IMR-90 (cell line): ENCODE data around the gene OPRM1. TPM values are rescaled to one million over a fixed set of nuclear protein-coding genes. Genes with fewer than 3 reads are reported as not detected.

ENCODE experiments used
- ATAC-seq: fragments of 200-7000 bp; cut with Tn5 transposase; 2 replicates; pipeline ENCODE4 v1.9.1; 2020; ENCODE audit warnings: low read depth, mild to moderate bottlenecking, moderate library complexity
- BruUV-seq: library from RNA; stranded (reverse); fragments of 400-500 nt; replicated peaks from 2 replicates; lab custom pipeline; 2021; lab: Mats Ljungman, UMichigan
- CTCF ChIA-PET: fragments of 300-600 bp; formaldehyde crosslinking; extraction: SDS; loops from one replicate; lab custom pipeline; 2021; ENCODE audit warnings: antibody characterized with exemption; lab: Yijun Ruan, JAX
- POLR2A ChIA-PET: fragments of 300-600 bp; sonication (Branson Sonifier 250); formaldehyde crosslinking; loops from one replicate; lab custom pipeline; 2022; ENCODE audit warnings: antibody characterized with exemption; ENCODE audit not compliant: unreplicated experiment; lab: Charles Lee
- DNase-seq: peaks from one replicate; pipeline ENCODE4 v3.0.0; 2013
- H2AFZ ChIP-seq: replicated peaks from 2 replicates; pipeline ENCODE3; 2013; ENCODE audit warnings: low read length, mild to moderate bottlenecking; ENCODE audit not compliant: poor library complexity
- H2AK5ac ChIP-seq: 2 replicates; pipeline ENCODE4 v1.6.1; 2013; ENCODE audit warnings: low read depth, low read length, inconsistent platforms
- H2AK9ac ChIP-seq: replicated peaks from 2 replicates; pipeline ENCODE3; 2013; ENCODE audit warnings: mild to moderate bottlenecking, low read depth, low read length, moderate library complexity; ENCODE audit not compliant: poor library complexity
- H2BK120ac ChIP-seq: 2 replicates; pipeline ENCODE4 v1.6.1; 2013; ENCODE audit warnings: low read depth, low read length, inconsistent platforms
- H2BK15ac ChIP-seq: 3 replicates; pipeline ENCODE4 v1.6.1; 2013; ENCODE audit warnings: low read depth, low read length, inconsistent platforms
- H2BK20ac ChIP-seq: 2 replicates; pipeline ENCODE4 v1.6.1; 2013; ENCODE audit warnings: low read depth, mild to moderate bottlenecking, inconsistent platforms, low read length, moderate library complexity
- H2BK5ac ChIP-seq: 2 replicates; pipeline ENCODE4 v1.6.1; 2013; ENCODE audit warnings: mild to moderate bottlenecking, low read depth, low read length, inconsistent platforms; ENCODE audit not compliant: poor library complexity, severe bottlenecking
- H3K14ac ChIP-seq: replicated peaks from 2 replicates; pipeline ENCODE4 v1.6.1; 2013; ENCODE audit warnings: low read depth, low read length, inconsistent platforms
- H3K18ac ChIP-seq: 2 replicates; pipeline ENCODE4 v1.6.1; 2013; ENCODE audit warnings: low read depth, low read length, control low read depth
- H3K23ac ChIP-seq: 2 replicates; pipeline ENCODE4 v1.6.1; 2013; ENCODE audit warnings: low read depth, low read length, inconsistent platforms
- H3K27ac ChIP-seq: 2 replicates; pipeline ENCODE4 v1.5.1; 2013; ENCODE audit warnings: mild to moderate bottlenecking, control low read depth, low read length; ENCODE audit not compliant: insufficient read depth
- H3K27me3 ChIP-seq: 2 replicates; pipeline ENCODE4 v1.6.1; 2013; ENCODE audit warnings: low read length; ENCODE audit not compliant: control insufficient read depth, insufficient read depth
- H3K36me3 ChIP-seq: 2 replicates; pipeline ENCODE4 v1.6.1; 2013; ENCODE audit warnings: low read length, mixed read lengths; ENCODE audit not compliant: control insufficient read depth, insufficient read depth
- H3K4ac ChIP-seq: 2 replicates; pipeline ENCODE4 v1.6.1; 2013; ENCODE audit warnings: low read depth, low read length, inconsistent platforms
- H3K4me1 ChIP-seq: 2 replicates; pipeline ENCODE4 v1.6.1; 2013; ENCODE audit warnings: low read length, mixed read lengths; ENCODE audit not compliant: control insufficient read depth, insufficient read depth
- H3K4me2 ChIP-seq: 2 replicates; pipeline ENCODE4 v1.6.1; 2013; ENCODE audit warnings: low read depth, mild to moderate bottlenecking, control low read depth, low read length, moderate library complexity
- H3K4me3 ChIP-seq: 2 replicates; pipeline ENCODE4 v1.5.1; 2013; ENCODE audit warnings: low read depth, mild to moderate bottlenecking, control low read depth, low read length, moderate library complexity; ENCODE audit not compliant: insufficient read depth
- H3K56ac ChIP-seq: 2 replicates; pipeline ENCODE4 v1.6.1; 2013; ENCODE audit warnings: low read length, inconsistent platforms; ENCODE audit not compliant: insufficient read depth; ENCODE audit errors: extremely low read depth
- H3K79me1 ChIP-seq, 2 experiments: 2 replicates each; pipeline ENCODE4 v1.6.1; 2013; ENCODE audit warnings: low read length in 2 of 2, inconsistent platforms in 1 of 2, low read depth in 1 of 2
- H3K9ac ChIP-seq: 2 replicates; pipeline ENCODE4 v1.6.1; 2013; ENCODE audit warnings: low read depth, low read length, control low read depth
- H3K9me1 ChIP-seq: 2 replicates; pipeline ENCODE4 v1.6.1; 2013; ENCODE audit warnings: low read length, inconsistent platforms; ENCODE audit not compliant: insufficient read depth
- H3K9me3 ChIP-seq: 2 replicates; pipeline ENCODE4 v1.6.1; 2013; ENCODE audit warnings: low read length; ENCODE audit not compliant: control insufficient read depth, insufficient read depth
- H4K20me1 ChIP-seq: 2 replicates; pipeline ENCODE4 v1.6.1; 2013; ENCODE audit warnings: low read length, inconsistent platforms; ENCODE audit not compliant: insufficient read depth
- H4K5ac ChIP-seq: 2 replicates; pipeline ENCODE4 v1.6.1; 2013; ENCODE audit warnings: mild to moderate bottlenecking, low read depth, low read length, control low read depth
- H4K8ac ChIP-seq, 2 experiments: 2 replicates each; pipeline ENCODE4 v1.6.1; 2013; ENCODE audit warnings: low read depth in 2 of 2, low read length in 2 of 2, control low read depth in 1 of 2, inconsistent platforms in 1 of 2
- H4K91ac ChIP-seq: 2 replicates; pipeline ENCODE4 v1.6.1; 2013; ENCODE audit warnings: low read depth, low read length, inconsistent platforms; ENCODE audit not compliant: insufficient read depth
- CEBPB ChIP-seq: IDR thresholded peaks from 2 replicates; pipeline ENCODE4 v1.6.1; 2012; ENCODE audit warnings: low read depth, low read length, improper control_type of control experiment
- FOS ChIP-seq: fragments of 150-350 bp; IDR thresholded peaks from 2 replicates; pipeline ENCODE4 v1.6.1; 2016; ENCODE audit warnings: low read depth, low read length
- MXI1 ChIP-seq: IDR thresholded peaks from 2 replicates; pipeline ENCODE4 v1.6.1; 2012; ENCODE audit warnings: low read depth, mild to moderate bottlenecking, low read length, moderate library complexity, borderline replicate concordance
- WGBS, 2 experiments: methylation state at CpG; one replicate each; pipeline versions ENCODE4 v1.1.5 to v1.1.7; 2013; ENCODE audit warnings: missing lambda C conversion rate in 2 of 2; ENCODE audit not compliant: insufficient read length in 1 of 2; ENCODE audit errors: extremely low coverage in 2 of 2; 5-methylcytosine and 5-hydroxymethylcytosine counted together
- dilution Hi-C: fragments of 300-500 bp; cut with HindIII; formaldehyde crosslinking; loops from one replicate; pipeline ENCODE4 v1.14.3; 2018; ENCODE audit warnings: low sequenced_read_pairs; ENCODE audit not compliant: unreplicated experiment
- in situ Hi-C: fragments of 300-500 bp; cut with MboI; formaldehyde crosslinking; loops from 3 replicates; pipeline ENCODE4 v1.14.3; 2019; ENCODE audit warnings: low sequenced_read_pairs, inconsistent platforms, mixed read lengths
- intact Hi-C: fragments of 100-400 bp; cut with micrococcal nuclease; formaldehyde crosslinking; loops from 2 replicates; pipeline ENCODE4 v1.10.0; 2022
- polyA plus RNA-seq, 3 experiments: library from polyadenylated mRNA; depleted of rRNA; stranded (reverse); fragments of >200 nt; gene quantifications; 2 replicates each; pipeline ENCODE4 v1.2.3, GENCODE V29; 2012; ENCODE audit warnings: low replicate concordance in 1 of 3
- total RNA-seq: library from RNA; depleted of rRNA; stranded (reverse); fragments of >200 nt; gene quantifications from 2 replicates; pipeline ENCODE4 v1.2.3, GENCODE V29; 2012

Gene OPRM1
- total and polyA plus RNA-seq, 2 of the 4 experiments (the other 2 are of a cell fraction) = not detected

GRCh38 chr6:154292855-154293519 is 253.9 kb downstream of the OPRM1 start:
- DNase-seq = peak; percentile 92
- Histone ChIP-seq H2BK120ac (peak overlapping the region; percentile 73), H2BK20ac (peak overlapping the region; percentile 90), H3K4ac (peak overlapping the region; percentile 72), H3K23ac (peak overlapping the region; percentile 29; the same call in 1 of the 2 replicates), H3K56ac (peak overlapping the region; percentile 45; the same call in 1 of the 2 replicates), H2BK5ac (peak overlapping the region; percentile 91), H2AFZ (no peak overlapping the region), H3K36me3 (no peaks in the 10 kb centered on the region), H2AK9ac (no peak overlapping the region), H3K79me1 (no peaks in the 10 kb centered on the region), H4K5ac (peak overlapping the region; percentile 26), H3K4me2 (peak overlapping the region; percentile 65), H3K4me3 (no peak overlapping the region; the same call in 1 of the 2 replicates), H4K20me1 (no peaks in the 10 kb centered on the region), H4K8ac (peak overlapping the region; percentile 1 to 72; a peak in 2 of 4 replicates), H3K4me1 (peaks cover 12% of the 10 kb centered on the region), H3K9me1 (peaks cover 19% of the 10 kb centered on the region), H3K27ac (peak overlapping the region; percentile 83), H3K9ac (peak overlapping the region; percentile 1; the same call in 1 of the 2 replicates), H3K14ac (peak overlapping the region; percentile 3; the same call in 1 of the 2 replicates), H3K27me3 (no peaks in the 10 kb centered on the region), H2BK15ac (peak overlapping the region; percentile 40; the same call in 2 of the 3 replicates), H3K18ac (peak overlapping the region; percentile 53), H4K91ac (peak overlapping the region; percentile 29; the same call in 1 of the 2 replicates), H2AK5ac (peak overlapping the region; percentile 71; the same call in 1 of the 2 replicates), H3K9me3 (no peaks in the 10 kb centered on the region)
- TF ChIP-seq MXI1 (no peak), FOS (peak; percentile 36; the same call in 1 of the 2 replicates), CEBPB (peak; percentile 28; the same call in 1 of the 2 replicates)
- WGBS, 2 experiments = 83% methylated on average over 1 of the region's 4 CpGs; no CpG with 5 or more reads in 1 of the 2 experiments
- intact Hi-C loops (loop anchor here (5.0 kb wide), 1 partner anchor 119 kb away; no protein-coding TSS in a partner anchor), in situ Hi-C loops (no loop called here), dilution Hi-C loops (no loop called here)
- peak; percentile 84 for ATAC-seq
- no TSS peak for BruUV-seq
- ChIA-PET CTCF (interaction anchor here (1.0 to 1.4 kb wide), 2 partner anchors 16 to 208 kb away, joined by 3 read pairs; no protein-coding TSS in a partner anchor), POLR2A (interaction anchor here (0.7 kb wide), 1 partner anchor 62 kb away, joined by 5 read pairs; no protein-coding TSS in a partner anchor)
